Measurements from ENCODE around the gene SLC38A10. TPM values are rescaled to one million over a fixed set of nuclear protein-coding genes. Genes with fewer than 3 reads are reported as not detected.

SLC38A10 gene
- total RNA-seq, 1 donor from 2014 or later: 67.5 TPM

DNA sequence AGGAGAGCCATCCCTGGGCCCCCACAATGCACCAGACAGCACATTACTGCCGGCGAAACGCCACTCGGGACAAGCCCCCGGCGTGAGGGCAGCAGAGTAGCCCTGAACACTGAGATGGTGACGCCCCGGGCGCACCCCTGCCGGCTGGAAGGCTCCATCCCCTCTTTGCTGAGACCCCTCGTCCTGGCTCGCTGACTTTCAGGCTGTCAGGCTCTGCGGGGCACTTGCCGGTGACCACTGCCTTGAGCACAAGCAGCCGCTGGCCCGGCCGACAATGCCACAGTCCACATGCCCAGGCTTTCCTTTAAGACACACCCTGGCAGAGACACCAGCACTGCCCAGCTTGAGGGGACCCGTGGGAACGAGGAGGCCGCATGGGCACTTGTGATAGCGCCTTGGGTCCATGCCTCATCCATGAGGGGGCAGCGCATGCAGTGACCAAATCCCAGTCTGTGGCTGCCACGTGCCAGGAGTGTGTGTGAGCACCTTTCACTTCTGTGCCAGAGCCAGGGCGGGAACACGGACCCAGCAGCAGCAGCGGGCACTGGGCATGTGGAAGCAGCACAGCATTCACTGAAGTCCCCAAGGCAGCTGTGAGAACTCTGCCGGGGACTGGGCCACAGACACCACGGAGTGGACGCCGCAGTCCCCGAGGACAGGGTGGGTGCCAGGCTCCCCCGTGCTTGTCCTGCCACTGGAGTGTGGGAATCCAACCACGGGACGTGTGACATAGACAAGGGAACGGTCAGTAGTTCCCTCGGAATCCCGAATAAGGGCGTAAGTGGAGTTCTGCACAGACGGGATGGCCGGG lies 31.5 kb downstream of the SLC38A10 start:
- H3K4me3 ChIP-seq: no peak overlapping the region
- H3K9me3 ChIP-seq: no peaks in the 10 kb centered on the region
- H3K27ac ChIP-seq: no peak overlapping the region
- no peak for TF ChIP-seq POLR2A (IDR thresholded peaks at IDR 0.05)
- TF ChIP-seq, protein P1, sequence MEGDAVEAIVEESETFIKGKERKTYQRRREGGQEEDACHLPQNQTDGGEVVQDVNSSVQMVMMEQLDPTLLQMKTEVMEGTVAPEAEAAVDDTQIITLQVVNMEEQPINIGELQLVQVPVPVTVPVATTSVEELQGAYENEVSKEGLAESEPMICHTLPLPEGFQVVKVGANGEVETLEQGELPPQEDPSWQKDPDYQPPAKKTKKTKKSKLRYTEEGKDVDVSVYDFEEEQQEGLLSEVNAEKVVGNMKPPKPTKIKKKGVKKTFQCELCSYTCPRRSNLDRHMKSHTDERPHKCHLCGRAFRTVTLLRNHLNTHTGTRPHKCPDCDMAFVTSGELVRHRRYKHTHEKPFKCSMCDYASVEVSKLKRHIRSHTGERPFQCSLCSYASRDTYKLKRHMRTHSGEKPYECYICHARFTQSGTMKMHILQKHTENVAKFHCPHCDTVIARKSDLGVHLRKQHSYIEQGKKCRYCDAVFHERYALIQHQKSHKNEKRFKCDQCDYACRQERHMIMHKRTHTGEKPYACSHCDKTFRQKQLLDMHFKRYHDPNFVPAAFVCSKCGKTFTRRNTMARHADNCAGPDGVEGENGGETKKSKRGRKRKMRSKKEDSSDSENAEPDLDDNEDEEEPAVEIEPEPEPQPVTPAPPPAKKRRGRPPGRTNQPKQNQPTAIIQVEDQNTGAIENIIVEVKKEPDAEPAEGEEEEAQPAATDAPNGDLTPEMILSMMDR (IDR thresholded peaks at IDR 0.05): no peak
- no peak for TF ChIP-seq POLR2AphosphoS5 (IDR thresholded peaks at IDR 0.05; ENCODE audit: insufficient read depth in 1 of 2, low read depth in 1 of 2)
- no peaks in the 10 kb centered on the region for H3K4me1 ChIP-seq
- intact Hi-C loops (cut with DNase I): no loop called here
- DNase-seq (ENCODE audit: extremely low spot score in 2 of 2): no peak
- no peaks in the 10 kb centered on the region for H3K27me3 ChIP-seq
- H3K36me3 ChIP-seq: peaks cover 0 to 62% of the 10 kb centered on the region in 2 donors

DNA sequence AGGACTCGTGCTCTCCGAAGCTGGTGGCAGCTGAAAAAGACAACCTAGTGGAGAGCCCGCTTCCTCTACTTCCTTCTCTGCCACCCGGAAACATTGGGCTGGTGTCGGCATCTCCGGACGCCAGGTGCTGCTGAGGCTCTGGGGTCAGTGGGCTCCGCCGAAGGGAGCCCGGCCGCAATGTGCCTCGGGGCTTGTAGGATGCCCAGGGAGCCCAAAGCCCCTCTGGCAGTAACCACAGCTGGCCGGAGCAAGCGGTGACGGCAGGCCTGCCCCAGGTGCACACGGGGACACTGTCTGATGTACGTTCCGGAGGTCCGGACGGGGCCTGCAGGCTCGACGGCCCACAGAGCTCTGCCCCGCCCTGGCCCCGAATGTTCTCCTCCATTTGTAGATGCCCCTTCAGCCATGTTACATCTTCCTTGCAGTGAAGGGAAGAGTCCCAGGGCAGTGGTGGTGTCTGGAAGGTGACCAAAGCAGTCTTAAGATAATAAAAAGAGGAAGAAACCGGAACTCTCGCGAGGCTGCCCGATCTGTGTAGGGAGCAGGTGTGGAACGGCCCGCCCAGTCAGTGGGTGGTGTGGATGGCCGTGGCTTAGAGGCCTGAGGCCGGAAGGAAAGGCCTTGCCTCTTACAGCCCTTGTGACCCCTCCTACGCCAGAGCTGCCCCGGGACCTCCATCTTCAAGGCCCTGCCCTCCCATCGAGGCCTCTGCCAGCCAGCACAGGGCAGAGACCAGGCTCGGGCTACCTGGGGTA lies 33.3 kb downstream of the SLC38A10 start:
- Histone ChIP-seq H3K36me3 (peaks cover 0 to 62% of the 10 kb centered on the region in 2 donors), H3K27me3 (no peaks in the 10 kb centered on the region), H3K4me3 (no peak overlapping the region), H3K9me3 (no peaks in the 10 kb centered on the region), H3K27ac (no peak overlapping the region), H3K4me1 (no peaks in the 10 kb centered on the region)
- DNase-seq (ENCODE audit: extremely low spot score in 2 of 2): no peak
- intact Hi-C loops (cut with DNase I): no loop called here
- TF ChIP-seq POLR2AphosphoS5 (IDR thresholded peaks at IDR 0.05; ENCODE audit: insufficient read depth in 1 of 2, low read depth in 1 of 2) (no peak), POLR2A (IDR thresholded peaks at IDR 0.05) (no peak)
- TF ChIP-seq, protein P1 (IDR thresholded peaks at IDR 0.05): no peak

DNA sequence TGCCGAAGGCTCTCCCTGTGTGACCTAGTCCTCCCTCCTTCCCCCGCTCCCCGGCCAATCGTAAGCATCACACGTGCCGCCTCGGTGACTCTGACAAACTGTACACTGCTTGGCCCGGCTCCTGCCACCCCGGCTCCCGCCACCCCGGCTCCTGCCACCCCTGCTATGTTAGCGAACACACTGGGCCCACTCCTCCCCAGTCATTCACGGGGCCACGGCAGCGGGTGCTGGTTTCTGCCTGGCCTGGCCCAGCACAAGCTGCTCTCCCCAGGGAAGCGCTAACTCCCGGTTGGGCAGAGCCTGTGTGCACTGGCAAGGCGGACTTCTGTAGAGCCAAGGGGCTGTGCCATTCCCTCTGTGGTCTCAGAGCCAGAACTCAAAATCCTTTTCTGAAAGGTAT lies 34.0 kb downstream of the SLC38A10 start:
- Histone ChIP-seq H3K36me3 (peaks cover 0 to 61% of the 10 kb centered on the region in 2 donors), H3K4me1 (no peaks in the 10 kb centered on the region), H3K4me3 (no peak overlapping the region), H3K27me3 (no peaks in the 10 kb centered on the region), H3K9me3 (no peaks in the 10 kb centered on the region), H3K27ac (no peak overlapping the region)
- TF ChIP-seq POLR2AphosphoS5 (IDR thresholded peaks at IDR 0.05; ENCODE audit: insufficient read depth in 1 of 2, low read depth in 1 of 2) (no peak), POLR2A (IDR thresholded peaks at IDR 0.05) (no peak)
- TF ChIP-seq, protein P1 (IDR thresholded peaks at IDR 0.05): no peak
- DNase-seq (ENCODE audit: extremely low spot score in 2 of 2): no peak
- intact Hi-C loops (cut with DNase I): no loop called here

DNA sequence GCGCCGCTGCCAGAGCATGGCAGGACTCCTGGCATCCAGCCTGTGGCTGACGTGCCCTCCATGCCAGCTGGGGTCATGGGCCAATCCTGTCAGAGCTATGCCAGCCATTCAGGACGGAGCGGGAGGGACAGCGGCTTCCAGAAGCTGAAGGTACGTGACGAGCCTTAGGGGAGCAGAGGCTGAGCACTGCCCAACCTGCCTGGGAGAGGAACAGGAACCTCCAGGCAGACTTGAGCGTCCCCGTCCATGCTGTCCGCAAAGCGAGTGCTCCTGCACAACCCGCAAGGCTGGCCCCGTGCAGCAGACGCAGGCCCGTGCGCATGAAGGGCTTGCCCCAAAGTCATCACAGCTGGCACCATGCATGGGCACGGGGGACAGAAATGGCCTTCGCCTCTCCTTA lies 34.5 kb downstream of the SLC38A10 start:
- DNase-seq (ENCODE audit: extremely low spot score in 2 of 2): no peak
- H3K27me3 ChIP-seq: no peaks in the 10 kb centered on the region
- no peak overlapping the region for H3K27ac ChIP-seq
- TF ChIP-seq, protein P1 (IDR thresholded peaks at IDR 0.05): no peak
- TF ChIP-seq POLR2A (IDR thresholded peaks at IDR 0.05) (no peak), POLR2AphosphoS5 (IDR thresholded peaks at IDR 0.05; ENCODE audit: insufficient read depth in 1 of 2, low read depth in 1 of 2) (no peak)
- H3K4me1 ChIP-seq: peaks cover 2% of the 10 kb centered on the region
- intact Hi-C loops (cut with DNase I): no loop called here
- no peak overlapping the region for H3K4me3 ChIP-seq
- no peaks in the 10 kb centered on the region for H3K9me3 ChIP-seq
- H3K36me3 ChIP-seq: peaks cover 0 to 57% of the 10 kb centered on the region in 2 donors
